Left cardiac atrium (tissue), 4 donors: Measurements from ENCODE around the gene RAB4B. TPM values are rescaled to one million over a fixed set of nuclear protein-coding genes. Genes with fewer than 3 reads are reported as not detected.
"Not testable (repeated sequence)": the region's sequence is repeated elsewhere in the genome, so short reads cannot be mapped to it uniquely, and the experiment has no call there.

Experiments
- ATAC-seq, 2 donors: fragments of 200-7000 bp; cut with Tn5 transposase; one replicate each; pipeline ENCODE4 v1.9.1; 2020; ENCODE audit warnings: mild to moderate bottlenecking in 2 of 2, moderate library complexity in 2 of 2
- DNase-seq: peaks from one replicate; pipeline ENCODE4 v3.0.0-alpha.2; 2020
- intact Hi-C, 2 donors: fragments of 100-400 bp; cut with DNase I; formaldehyde crosslinking; loops; one replicate each; pipeline versions ENCODE4 v1.14.1 to v1.15.1; 2022 to 2023
- total RNA-seq, 2 donors: library from RNA; stranded (reverse); fragmentation: NEBNext Ultra II Directional; extraction: Animal tissue kit (Norgen Biotek cat#: 25700); gene quantifications; one replicate each; pipeline ENCODE4 v1.2.1, GENCODE V29; 2021
- donor health status: DM: no; HTN: yes; CAD: no.
- donor health status: DM: no; HTN: yes; CAD: no; lungs with severe emphysema.
- donor health status: DM: yes; HTN: yes; CAD: no.
- donor health status: Dilated cardiomyopathy.

Gene RAB4B
- total RNA-seq, 2 donors from 2014 or later: 15.9 to 17.5 TPM

GRCh38 chr19:40830741-40831140 lies 52.7 kb downstream of the RAB4B start:
- DNase-seq, ATAC-seq, intact Hi-C loops: not testable (repeated sequence)

- DNase-seq (no peak), ATAC-seq (peak in 1 of 2 donors; percentile 73)
- intact Hi-C loops: no loop called here
Observed at GRCh38 chr19:40831502-40832430, 53.7 kb downstream of the RAB4B start.

GRCh38 chr19:40832431-40832790 lies 54.4 kb downstream of the RAB4B start:
- DNase-seq, intact Hi-C loops, ATAC-seq: not testable (repeated sequence)

DNA sequence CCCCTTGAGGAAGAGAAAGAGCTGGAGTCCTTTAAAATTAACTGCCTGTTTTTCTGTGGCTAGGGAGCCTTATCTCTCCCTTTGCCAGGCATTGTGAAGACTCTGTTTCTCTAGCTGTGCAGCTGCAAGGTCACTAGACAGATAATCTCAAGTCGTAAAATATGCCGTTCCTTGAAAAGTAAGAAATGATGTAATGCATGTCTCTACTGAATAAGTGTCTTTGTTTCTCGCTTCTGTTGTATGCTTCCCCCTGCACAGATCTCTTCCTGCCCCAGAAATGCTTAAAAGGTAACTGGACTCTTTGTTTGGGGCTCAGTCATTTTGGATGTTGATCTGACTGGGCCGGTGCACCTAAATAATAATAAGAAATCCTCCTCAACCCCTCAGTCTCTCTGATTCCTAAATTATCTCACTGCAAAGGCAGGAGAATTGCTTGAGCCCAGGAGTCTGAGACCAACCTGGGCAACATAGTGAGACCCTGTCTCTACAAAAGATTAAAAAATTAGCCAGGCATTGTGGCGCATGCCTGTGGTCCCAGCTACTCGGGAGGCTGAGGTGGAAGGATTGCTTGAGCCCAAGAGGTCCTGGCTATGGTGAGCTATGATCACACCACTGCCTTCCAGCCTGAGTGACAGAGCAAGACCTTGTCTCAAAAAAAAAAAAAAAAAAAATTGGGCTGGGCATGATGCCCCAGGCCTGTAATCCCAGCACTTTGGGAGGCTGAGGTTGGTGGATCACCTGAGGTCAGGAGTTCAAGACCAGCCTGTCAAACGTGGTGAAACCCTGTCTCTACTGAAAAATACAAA lies 55.9 kb downstream of the RAB4B start:
- ATAC-seq, intact Hi-C loops, DNase-seq: not testable (repeated sequence)

GRCh38 chr19:40836754-40837429 lies 58.8 kb downstream of the RAB4B start:
- intact Hi-C loops: no loop called here
- ATAC-seq (no peak), DNase-seq (no peak)

- DNase-seq, intact Hi-C loops, ATAC-seq: not testable (repeated sequence)
Observed at GRCh38 chr19:40838477-40838876, 60.4 kb downstream of the RAB4B start.

DNA sequence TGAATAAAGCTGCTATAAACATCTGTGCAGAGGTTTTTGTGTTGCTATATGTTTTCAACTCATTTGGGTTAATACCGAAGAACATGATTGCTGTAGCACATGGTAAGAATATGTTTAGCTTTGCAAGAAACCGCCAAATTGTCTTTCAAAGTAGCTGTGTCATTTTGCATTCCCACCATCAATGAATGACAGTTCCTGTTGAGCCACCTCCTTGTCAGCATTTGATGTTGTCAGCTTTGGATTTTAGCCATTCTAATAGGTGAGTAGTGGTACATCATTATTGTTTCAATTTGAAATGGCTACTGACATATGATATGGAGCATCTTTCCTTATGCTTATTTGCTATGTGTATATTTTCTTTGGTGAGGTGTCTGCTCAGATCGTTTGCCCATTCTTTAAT lies 64.0 kb downstream of the RAB4B start:
- ATAC-seq, DNase-seq, intact Hi-C loops: not testable (repeated sequence)

- intact Hi-C loops: not testable (repeated sequence)
- ATAC-seq: peak in 1 of 2 donors; percentile 50
Observed at GRCh38 chr19:40842997-40843652, 65.1 kb downstream of the RAB4B start.

DNA sequence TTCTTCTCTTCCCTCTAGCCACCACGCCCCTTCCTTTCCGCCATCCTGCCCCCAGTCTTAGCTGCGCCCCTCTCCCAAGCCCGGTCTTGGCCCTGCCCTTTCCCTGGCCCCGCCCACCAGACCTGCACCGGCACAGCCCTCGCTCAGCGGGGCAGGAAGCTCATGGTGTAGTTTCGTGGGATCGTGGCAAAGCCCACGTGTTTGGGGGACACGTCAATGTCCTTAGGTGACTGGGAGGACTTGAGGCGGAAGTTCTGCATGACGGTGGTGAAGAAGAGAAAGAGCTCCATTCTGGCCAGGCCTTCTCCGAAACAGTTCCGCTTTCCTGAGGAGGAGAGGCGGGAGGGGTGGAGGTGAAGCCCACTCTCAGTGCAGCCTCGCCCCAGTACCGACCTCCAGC lies 65.6 kb downstream of the RAB4B start:
- intact Hi-C loops: not testable (repeated sequence)
- DNase-seq (peak; percentile 28), ATAC-seq (peak; percentile 74 to 77)

More at GRCh38 chr19:40842997-40843652, 65.1 kb downstream of the RAB4B start:
- not testable (repeated sequence) for DNase-seq

Other genes with a start within 250 kb of the RAB4B start
- 10 to 100 TPM; 23.5 to 24.4 TPM for gene SHKBP1, start 201.4 kb upstream of the RAB4B start, total RNA-seq
- gene LTBP4, start 176.9 kb upstream of the RAB4B start, total RNA-seq: 100 to 1,000 TPM; 272 to 361 TPM
- gene NUMBL, start 87.6 kb upstream of the RAB4B start, total RNA-seq: 10 to 100 TPM; 17.6 to 24.6 TPM
- 10 to 100 TPM; 20.1 to 32.0 TPM for gene COQ8B, start 61.4 kb upstream of the RAB4B start, total RNA-seq
- gene ITPKC, start 61.1 kb upstream of the RAB4B start, total RNA-seq: 10 to 100 TPM; 12.4 to 17.6 TPM
- 1 to 10 TPM; 4.2 to 6.2 TPM for gene ACTMAP, start 27.8 kb upstream of the RAB4B start, total RNA-seq
- 10 to 100 TPM; 23.1 to 34.9 TPM for gene SNRPA, start 27.0 kb upstream of the RAB4B start, total RNA-seq
- 1 to 10 TPM in 1 of 2 donors, under 1 TPM in 1; 0.97 to 1.8 TPM for gene MIA, start 2.7 kb upstream of the RAB4B start, total RNA-seq
- 10 to 100 TPM; 66.7 to 67.5 TPM for gene EGLN2, start 20.9 kb downstream of the RAB4B start, total RNA-seq
- gene CYP2A6, start 72.2 kb downstream of the RAB4B start, total RNA-seq: not detected
- gene CYP2A7, start 104.0 kb downstream of the RAB4B start, total RNA-seq: not detected
- gene CYP2B6, start 213.0 kb downstream of the RAB4B start, total RNA-seq: under 1 TPM in 1 of 2 donors, not detected in 1; 0.12 TPM